ENCODE measurements around the gene TVP23A.
A peak's percentile ranks its signal among the peaks of the same experiment; 100 is the strongest.
"Not testable (repeated sequence)": the region's sequence is repeated elsewhere in the genome, so short reads cannot be mapped to it uniquely, and the experiment has no call there.

Gene TVP23A

DNA sequence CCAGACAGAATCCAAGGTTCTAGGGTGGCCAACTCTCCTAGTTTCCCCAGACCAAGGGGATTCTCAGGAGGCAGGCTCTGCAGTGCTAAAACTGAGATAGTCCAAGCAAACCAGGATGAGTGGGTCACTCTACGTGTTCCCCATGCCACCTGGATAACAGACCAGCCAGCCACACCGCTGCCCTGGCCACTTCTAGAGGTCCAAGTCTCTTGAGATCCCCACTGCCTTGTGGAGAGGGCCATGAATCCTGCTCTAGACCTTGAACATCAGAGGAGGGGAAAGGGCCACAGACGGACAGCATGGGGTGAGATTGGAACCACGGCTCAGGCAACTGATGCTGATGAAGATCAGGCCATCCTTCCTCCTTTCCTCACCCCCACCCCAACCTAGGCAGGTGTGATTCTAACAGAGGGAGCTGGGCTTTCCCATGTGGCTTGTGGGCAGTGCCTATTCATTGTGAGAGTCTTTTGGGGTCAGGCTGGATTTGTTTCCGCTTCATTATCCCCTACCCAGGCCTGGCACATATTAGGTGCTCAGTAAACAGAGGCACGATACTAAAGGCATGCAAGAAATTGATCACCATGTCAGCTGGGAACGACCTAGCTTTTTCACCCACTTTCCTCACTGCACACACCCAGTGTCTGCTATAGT, 16.8 kb upstream of the TVP23A start:
- DNase-seq = no peak

DNA sequence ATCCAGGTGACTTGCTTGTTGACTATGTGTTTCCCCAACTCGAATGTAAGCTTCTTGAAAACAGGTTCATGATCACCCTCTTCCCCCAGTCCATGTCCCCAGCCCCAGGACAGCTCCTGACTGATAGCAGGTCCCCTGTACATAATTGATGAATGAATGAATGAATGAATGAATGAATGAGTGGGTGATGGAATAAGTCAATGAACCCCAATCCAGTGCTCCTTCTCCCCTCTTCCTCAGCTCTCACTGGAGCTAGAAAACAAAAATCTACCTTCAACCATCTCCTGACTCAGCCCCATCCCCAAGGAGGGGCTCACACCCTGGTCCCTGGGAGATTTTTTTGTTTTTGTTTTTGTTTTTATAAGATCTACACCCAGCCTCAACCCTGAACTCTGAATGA, 16.2 kb upstream of the TVP23A start:
- no peak for DNase-seq

DNA sequence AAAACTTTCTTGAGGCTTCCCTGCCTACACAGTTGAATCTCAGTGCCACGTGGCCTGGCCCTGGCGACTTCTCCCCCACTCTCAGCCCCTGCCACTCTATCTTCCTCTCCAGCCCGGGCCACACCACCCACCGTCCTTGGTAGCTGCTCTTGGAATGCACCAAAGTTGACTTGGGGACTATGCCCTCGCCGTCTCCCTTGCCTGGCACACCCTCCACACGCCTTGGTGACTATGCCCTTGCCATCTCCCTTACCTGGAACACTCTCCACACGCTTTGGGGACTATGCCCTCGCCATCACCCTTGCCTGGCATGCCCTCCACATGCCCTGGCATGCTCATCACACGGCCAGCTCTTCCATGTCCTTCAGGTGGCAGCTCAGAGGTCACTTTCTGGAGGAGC, 15.5 kb upstream of the TVP23A start:
- DNase-seq = no peak

DNA sequence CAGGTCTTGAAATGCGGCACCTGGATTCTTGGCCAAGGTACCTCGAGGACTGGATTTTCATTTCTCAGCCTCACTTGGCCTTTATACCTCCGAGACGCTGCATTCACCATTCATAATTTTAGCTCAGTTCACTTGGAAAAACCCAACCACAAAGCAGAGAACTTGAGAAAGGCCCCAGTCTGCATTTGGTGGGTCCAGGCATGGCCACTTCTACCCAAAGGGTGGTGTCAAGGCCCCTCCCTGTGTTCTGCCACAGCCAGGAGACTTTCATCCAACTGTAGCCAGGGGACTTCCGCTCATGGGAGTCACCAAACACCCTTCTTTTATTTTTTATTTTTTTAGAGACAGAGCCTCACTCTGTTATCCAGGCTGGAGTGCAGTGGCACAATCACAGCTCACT, 14.7 kb upstream of the TVP23A start:
- DNase-seq = no peak

DNA sequence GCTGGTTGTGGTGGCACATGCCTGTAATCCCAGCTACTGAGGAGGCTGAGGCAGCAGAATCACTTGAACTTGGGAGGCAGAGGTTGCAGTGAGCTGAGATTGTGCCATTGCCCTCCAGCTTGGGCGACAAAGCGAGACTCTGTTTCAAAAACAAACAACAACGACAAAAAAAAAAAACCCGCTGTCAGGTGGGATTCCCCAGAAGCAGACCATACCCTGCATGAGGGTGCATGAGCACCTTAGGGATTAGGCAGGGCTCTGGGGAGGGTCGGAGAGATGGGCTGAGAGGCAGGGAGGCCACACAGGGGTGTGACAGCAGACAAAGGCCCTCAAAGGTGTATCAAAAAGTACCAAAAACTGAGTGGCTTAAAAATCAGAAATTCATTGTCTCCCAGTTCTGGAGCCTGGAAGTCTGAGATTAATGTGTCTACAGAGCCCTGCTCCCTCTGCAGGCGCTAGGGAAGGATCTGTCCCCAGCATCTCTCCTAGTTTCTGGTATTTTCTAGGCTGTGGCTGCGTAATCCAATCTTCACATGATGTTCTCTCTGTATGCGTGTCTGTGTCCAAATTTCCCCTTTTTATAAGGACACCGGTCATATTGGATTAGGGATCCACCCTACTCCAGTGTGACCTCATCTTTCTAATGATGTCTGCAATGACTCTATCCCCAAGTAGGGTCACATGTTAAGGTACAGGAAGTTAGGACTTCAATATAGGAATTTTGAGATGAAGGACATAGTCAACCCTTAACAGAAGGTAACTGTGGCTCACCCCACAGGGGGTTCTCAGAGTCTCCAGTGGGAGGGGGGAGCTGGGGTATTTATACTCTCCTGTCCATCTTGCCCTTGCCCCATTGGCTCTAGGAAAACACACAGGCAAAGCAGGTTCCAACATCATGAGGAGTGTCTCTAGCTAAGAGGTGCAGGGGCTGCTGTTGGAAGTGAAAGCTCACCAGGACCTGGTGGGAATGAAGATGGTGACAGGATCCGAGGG, 13.6 kb upstream of the TVP23A start:
- no peak for DNase-seq

DNA sequence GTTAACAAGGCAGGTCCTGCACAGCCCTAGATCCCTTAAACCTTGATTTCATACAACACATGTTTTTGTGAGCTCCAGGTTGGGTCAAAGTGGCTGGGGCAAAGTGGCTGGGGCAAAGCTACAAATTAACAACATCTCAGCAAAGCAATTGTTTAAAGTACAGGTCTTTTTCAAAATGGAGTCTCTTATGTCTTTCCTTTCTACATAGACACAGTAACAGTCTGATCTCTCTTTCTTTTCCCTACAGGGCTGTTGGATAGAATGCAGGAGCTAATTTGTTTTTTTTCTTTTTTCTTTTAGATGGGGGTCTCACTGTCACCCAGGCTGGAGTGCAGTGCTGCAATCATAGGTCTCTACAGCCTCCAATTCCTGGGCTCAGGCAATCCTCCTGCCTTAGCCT, 11.6 kb upstream of the TVP23A start:
- DNase-seq = not testable (repeated sequence)

DNA sequence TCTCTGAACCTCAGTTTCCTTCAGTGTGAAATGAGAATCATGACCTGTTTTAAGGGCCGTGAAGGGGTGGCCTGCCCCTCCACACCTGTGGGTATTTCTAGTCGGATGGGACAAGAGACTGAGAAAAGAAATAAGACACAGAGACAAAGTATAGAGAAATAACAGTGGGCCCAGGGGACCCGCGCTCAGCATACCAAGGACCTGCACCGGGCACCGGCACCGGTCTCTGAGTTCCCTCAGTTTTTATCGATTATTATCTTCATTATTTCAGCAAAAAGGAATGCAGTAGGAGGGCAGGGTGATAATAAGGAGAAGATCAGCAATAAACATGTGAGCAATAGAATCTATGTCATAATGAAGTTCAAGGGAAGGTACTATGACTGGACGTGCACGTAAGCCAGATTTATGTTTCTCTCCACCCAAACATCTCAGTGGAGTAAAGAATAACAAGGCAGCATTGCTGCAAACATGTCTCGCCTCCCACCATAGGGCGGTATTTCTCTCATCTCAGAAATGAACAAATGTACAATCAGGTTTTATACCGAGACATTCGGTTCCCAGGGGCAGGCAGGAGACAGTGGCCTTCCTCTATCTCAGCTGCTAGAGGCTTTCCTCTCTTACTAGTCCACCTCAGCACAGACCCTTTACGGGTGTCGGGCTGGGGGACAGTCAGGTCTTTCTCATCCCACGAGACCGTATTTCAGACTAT, 10.9 kb upstream of the TVP23A start:
- not testable (repeated sequence) for DNase-seq

GRCh38 chr16:10828851-10829366, 10.3 kb upstream of the TVP23A start:
- peak; percentile 70 for DNase-seq

DNA sequence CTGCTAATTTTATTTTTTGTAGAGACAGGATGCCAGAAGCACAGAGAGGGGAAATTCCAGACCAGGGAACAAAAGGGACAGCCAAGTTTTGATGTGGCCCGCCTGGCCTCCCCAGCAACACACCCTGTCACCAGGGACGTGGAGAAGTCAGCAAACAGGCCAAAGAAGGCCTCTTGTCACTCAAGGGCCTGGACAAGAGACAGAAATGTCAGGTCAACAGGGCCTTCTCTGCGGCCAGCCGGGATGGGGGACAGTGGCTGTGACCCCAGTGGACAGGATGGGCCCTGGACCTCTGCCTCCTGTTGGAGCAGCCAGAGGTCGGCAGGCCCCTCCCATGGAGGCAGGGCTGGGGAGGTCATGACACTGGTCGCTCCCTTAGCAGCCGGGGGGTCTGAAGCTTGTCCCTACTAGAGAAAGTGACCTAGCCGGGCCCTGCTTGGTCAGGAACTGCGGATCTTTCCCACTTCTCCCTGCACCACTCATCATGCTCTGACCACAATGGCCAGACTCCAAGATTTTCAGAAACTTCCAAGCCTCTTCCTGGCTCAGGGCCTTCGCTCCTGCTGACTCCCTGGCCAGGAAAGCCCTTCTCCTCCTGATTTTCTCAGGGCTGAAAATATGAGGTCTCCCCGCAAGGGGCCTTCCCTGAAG, 9.2 kb upstream of the TVP23A start:
- no peak for DNase-seq

DNA sequence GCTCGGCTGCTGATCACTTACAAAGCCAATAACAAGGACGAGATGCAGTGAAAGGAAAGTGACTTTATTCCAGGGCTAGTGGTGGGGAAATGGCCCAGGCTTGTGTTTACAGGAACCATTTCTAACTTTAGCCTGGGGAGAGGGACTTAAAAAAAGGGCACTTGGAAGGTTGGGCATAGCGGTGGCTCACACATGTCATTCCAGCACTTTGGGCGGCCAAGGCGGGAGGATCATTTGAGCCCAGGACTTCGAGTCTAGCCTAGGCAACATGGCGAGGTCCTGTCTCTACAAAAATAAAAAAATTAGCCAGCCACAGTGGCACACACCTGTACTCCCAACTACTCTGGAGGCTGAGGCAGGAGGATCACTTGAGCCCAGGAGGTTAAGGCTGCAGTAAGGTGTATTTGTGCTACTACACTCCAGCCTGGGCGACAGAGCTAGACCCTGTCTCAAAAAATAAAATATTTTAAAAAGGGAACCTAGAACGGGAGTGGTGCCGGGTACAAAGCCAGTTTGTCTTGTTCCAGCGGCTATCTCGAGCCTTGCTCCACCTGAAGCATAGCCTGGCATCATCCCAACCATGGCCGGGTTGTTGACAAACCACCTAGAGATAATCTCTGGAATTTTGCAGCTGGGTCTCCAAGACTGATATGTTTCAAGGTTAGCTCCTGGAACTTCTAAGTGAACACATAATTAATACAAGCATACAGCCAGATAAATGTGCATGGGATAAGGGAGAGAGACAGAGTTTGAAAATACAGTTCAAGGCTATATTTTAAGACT, 5.7 kb upstream of the TVP23A start:
- no peak for DNase-seq

GRCh38 chr16:10822702-10823101, 4.1 kb upstream of the TVP23A start:
- DNase-seq = no peak

DNA sequence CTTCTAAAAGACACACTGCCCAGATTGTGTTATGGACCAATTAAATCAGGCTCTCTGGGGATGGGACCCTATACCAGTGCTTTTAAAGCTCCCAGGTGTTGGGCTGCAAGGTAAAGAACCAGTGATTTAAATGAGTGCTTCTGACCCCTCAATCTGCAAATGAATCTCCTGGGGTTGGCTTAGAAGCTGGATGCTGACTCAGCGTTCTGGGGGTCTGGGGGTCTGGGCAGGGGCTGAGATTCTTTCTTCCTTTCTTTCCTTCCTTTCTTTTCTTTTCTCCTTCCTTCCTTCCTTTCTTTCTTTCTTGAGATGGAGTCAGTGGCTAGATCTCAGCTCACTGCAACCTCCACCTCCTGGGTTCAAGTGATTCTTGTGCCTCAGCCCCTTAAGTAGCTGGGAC, 2.0 kb upstream of the TVP23A start:
- DNase-seq = no peak

- no peak for DNase-seq
Measured at GRCh38 chr16:10817514-10817913, 1.1 kb downstream of the TVP23A start.

DNA sequence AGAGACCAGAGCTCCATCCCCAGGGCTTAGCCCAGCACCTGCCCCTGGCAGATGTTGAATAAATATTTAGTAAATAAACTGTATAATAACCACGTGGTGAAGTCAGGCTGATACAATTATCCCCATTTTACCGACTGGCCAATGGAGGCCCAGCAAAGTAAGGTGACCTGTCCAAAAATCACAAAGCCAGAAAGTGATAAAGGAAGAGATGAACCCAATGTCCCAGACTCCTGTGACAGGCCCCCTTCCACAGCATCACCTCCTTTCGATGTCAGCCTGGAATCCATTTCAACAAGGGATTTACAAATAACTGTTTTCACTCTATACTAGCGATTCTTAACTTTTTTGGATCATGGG, 5.5 kb downstream of the TVP23A start:
- no peak for DNase-seq

DNA sequence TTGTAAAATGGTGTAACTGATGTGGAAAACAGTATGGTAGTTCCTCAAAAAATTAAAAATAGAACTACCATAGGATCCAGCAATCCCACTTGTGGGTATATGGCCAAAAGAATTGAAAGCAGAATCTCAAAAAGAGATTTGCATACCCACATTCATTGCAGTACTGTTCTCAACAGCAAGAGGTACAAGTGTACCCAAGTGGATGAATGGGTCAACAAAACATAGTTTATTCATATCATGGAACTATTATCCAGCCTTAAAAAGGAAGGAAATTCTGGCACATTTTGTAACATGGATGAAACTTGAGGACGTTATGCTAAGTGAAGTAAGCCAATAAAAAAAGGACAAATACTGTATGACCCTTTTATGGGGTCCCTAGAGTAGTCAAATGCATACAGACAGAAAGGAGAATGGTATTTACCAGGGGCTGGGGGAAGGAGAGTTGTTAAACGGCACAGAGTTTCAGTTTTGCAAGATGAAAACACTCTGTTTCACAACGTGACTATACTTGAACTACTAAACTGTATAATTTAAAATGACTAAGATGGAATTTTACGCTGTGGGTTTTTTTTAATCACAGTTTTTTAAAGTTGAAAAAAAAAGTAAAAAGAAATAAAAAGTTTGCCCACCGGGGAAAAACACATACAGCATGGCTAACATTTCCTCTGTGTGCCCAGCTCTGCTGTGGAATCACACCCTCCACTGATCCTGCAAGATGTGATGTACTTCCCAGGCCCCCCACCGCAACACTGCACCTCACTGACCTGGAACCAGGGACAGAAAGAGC, 6.1 kb downstream of the TVP23A start:
- DNase-seq = no peak

DNA sequence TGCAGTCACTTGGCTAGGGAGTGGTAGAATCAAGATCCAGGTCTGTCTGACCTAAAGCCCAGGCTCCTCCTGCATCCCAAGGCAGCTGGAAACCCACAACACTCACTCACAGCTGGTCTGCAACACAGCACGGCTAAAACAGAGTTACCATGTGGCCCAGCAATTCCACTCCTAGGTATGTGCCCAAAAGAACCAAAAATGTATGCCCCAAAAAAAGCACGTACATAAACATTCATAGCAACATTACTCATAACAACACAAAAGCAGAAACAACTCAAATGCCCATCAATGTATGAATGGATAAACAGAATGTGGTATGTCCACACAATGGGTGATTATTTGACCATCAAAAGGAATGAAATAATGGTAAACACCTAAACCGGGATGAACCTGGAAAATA, 8.9 kb downstream of the TVP23A start:
- no peak for DNase-seq

- no peak for DNase-seq
Measured at GRCh38 chr16:10808850-10809249, 9.7 kb downstream of the TVP23A start.

DNA sequence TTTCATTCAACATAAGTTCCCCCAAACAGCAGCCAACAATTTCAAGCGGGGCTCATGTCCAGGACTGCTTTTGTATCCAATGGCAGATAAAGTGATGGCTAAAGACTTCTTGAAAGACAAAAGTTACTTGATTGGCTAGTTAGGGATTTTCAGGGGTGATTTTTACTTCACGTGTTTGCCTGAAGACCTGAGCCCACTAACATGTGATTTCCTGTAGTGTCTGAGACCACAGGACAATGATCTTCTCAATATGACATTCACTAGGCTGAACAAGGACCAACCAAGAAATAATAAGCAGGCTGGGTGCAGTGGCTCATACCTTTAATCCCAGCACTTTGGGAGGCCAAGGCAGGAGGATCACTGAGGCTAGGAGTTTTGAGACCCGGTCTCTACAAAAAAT, 10.4 kb downstream of the TVP23A start:
- no peak for DNase-seq

- no peak for DNase-seq
Measured at GRCh38 chr16:10806698-10807097, 11.9 kb downstream of the TVP23A start.

DNA sequence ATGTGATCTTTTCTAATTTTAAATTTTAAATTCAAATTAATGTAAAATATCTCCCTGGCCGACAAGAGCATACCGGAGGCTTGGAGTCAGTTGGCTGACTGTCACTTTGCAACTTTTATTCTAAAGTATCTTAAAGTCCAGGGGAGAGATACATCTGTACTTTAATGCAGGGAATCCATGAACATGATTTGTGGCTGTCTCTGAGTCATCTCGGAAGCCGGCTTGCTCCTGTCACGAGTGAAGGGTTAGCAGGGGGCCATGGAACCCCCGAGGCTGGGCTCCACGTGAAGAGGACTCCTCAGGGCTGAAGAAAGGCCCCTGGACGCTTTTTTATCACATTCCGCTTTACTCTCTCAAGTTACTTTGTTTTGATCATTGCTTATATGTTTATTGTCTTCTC, 13.3 kb downstream of the TVP23A start:
- DNase-seq = no peak

DNA sequence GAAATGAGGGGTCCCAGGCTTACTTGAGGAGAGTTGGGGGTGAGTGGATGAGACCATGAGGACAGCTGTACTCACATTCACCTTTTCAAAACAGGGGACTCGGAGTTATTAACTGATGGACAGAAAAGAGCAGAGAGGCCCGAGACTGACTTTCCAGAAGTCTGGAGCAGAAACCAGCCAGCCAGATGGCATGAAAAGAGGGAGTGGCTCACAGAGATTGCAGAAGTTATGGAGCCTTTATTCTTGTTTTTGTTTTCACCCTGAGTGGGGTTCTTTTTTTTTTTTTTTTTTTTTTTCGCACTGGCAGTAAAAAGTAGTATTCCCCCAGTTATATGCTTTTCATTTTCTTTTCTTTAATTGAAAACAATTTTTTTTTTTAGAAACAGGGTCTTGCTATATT, 18.9 kb downstream of the TVP23A start:
- no peak for DNase-seq
